Subcutaneous adipose tissue (tissue), 4 donors: ENCODE data around the gene PLEKHA5. TPM values are rescaled to one million over a fixed set of nuclear protein-coding genes. Genes with fewer than 3 reads are reported as not detected.

Experiments
- CTCF ChIP-seq: fragments of 450-650 bp; IDR thresholded peaks from one replicate; pipeline ENCODE4 v1.5.1; 2016; ENCODE audit warnings: low read depth, mild to moderate bottlenecking, control low read depth, antibody characterized with exemption, moderate library complexity
- total RNA-seq, 4 donors: library from RNA; depleted of rRNA; stranded (reverse); fragments of >200 nt; gene quantifications; one replicate each; pipeline ENCODE4 v1.1.0, GENCODE V29; 2016

Gene PLEKHA5
- total RNA-seq, 4 donors from 2014 or later: 22.3 to 26.3 (median 24.1) TPM

DNA sequence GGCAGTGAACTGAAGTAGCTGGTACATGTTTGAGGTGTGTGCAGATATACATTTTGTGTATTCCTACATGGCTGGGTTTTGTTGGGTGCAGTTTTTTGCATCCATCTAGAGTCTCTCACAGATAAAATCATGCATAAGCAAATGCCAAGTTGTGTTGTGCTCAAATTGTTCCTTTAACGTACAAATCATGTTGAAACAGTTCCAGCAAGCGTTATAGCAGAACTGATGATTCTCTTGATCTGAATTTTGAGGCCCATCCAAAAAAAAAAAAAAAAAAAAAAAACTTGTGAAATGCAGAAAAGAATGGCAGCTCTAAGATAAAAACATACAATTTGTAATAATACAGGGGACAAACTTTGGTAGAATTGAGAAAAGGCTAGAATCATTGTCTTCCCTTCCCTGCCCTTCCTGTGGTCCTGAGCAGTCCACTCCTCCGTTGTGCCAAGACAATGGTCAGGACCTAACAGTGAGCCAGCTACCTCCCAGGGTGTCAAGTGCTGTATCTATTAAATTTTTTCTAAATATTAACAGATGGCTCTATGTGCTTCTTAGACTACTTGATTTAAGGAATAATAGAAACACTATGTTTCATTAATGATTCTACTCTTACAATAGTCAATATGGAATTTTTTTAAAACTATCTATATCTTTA lies 122.1 kb downstream of the PLEKHA5 start:
- TF ChIP-seq CTCF: no peak

DNA sequence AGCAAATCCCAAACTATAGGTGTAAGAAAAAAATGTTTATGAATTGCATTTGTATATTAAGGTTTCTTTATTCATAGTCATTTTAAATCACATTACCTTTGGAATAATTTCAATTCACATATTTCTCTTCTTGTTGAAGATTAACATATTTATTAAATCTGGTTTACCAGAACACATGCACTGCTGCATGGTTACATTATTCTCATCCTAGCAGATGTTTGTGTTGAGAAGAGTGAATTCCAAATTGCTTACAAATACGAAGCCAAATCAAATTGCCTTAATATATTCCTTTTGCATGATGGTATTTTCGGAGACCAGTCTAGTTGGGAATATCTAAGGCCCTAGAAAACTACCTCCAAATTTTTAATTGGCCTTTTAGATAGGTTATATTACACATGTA lies 130.6 kb downstream of the PLEKHA5 start:
- no peak for TF ChIP-seq CTCF

- TF ChIP-seq CTCF: no peak
Observed at GRCh38 chr12:19261773-19262172, 132.2 kb downstream of the PLEKHA5 start.

DNA sequence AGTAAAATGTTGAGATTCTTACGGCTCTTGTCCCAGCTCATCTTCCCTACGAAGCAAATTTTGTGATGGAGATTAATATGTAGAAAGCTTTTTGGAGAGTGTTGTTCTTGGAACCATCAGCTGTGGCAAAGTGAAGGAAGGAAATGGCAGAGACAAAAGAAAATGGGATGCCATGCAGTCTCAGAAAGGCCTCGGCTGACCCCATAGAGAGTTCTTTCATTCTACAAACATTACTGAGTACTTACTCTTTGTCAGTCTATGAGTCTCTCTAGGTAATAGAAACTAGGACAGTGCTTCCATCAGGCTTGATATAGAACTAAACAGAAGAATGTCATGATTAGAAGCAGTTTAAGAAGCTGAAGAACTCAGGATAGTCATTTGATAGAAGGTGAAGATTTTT lies 134.1 kb downstream of the PLEKHA5 start:
- TF ChIP-seq CTCF: no peak

DNA sequence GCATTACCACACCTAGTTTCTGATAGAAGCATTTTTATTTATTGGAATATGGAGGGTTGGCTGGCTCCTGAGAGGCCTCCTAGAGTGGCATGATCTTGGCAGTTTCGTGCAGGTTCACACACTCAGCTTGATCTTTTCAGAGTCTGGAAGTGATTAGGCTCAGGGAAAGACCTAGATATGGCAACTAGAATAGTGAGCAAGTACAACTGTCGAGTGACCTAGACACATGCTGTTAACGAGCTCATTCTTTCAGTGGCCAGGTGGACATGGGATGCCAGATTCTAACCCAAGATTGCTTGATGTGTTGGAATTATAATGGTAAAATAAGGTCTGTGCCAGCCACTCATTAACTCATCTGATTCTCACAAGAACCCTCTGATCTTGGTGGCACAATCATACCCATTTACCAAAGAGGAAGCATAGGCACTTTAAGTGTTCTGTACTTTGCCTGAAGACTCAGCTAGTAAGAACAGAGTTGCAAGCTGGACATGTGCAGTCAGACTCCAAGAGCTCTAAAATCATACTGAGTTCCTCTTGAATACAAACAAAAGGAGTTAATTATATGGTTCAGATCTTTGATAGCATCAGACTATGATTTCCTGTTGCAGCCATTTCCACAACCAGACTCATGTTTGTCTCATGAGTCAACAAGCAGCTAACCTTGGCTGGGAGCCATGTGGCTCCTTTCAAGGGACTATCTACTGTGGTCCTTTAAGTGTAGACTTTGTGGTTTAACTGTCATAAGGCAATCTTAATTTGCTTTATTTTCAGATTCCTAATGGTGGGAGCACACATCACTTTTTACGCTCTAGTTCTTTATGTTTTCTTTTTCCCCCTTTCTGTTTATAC lies 144.2 kb downstream of the PLEKHA5 start:
- TF ChIP-seq CTCF: no peak

DNA sequence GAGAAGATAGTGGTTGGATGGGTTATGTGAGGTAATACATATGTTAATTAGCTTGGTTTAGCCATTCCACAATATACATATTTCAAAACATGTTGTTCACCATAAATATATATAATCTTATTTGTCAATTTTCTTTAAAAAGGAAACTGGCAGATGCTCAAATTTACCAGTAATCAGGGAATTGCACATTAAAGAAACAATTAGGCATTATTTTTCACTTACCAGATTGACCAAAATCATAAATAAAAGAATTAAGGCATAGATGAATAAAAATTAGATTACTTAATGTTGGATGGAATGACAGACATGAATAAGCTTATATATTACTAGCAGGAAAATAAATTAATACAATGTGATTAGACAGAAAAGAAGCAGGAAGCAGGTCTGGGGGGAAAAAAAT lies 147.2 kb downstream of the PLEKHA5 start:
- TF ChIP-seq CTCF: no peak

GRCh38 chr12:19277711-19278110 lies 148.2 kb downstream of the PLEKHA5 start:
- no peak for TF ChIP-seq CTCF
